IPS DF 4.7 (cell line): Measurements from ENCODE around the gene XPO6.
"Not testable (repeated sequence)": the region's sequence is repeated elsewhere in the genome, so short reads cannot be mapped to it uniquely, and the experiment has no call there.

Source experiments
- DNase-seq: peaks from one replicate; pipeline ENCODE4 v3.0.0-alpha.2; 2013; ENCODE audit warnings: low spot score; ENCODE audit errors: extremely low read depth

The XPO6 gene

DNA sequence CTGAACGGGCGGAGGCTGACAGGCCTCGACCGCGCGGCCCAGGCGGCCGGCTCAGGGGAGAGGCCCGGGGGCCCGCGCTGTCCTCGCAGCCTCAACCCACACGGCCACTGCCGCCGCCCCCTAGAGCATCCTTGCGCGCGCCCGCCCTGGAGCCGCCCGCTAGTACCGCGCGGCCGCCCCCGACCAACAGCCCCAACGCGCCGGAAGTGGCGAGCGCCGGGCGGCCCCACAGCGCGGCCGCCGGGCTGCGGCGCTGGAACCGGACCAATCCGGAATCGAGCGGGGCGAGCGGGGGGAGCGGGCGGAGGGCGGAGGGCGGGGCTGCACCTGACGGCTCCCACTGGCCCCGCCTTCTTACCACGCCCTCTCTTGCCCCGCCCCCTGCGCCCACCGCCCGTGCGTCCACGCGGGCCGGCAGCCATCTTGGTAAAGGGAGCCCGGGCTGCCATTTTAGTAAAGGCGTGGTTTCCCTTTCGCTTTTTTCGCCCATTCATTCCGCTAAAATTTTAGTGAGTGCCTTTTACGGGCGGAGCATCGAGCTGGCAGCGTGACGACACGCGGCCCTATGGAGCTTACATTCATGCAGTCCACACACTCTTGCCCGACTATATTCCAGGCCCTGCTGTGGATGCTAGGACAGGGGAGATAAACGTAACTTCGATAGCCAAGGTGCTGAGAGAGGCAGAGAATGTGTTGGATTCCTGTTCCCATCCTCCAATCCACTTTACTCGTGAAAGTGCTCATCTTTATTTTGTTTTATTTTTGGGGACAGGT lies at the start of gene XPO6:
XPO6 (minus strand) TSS at position 208 of the 774 bp plus-strand sequence. CDS start 597 bp downstream, outside the sequence.
- DNase-seq: no peak

DNA sequence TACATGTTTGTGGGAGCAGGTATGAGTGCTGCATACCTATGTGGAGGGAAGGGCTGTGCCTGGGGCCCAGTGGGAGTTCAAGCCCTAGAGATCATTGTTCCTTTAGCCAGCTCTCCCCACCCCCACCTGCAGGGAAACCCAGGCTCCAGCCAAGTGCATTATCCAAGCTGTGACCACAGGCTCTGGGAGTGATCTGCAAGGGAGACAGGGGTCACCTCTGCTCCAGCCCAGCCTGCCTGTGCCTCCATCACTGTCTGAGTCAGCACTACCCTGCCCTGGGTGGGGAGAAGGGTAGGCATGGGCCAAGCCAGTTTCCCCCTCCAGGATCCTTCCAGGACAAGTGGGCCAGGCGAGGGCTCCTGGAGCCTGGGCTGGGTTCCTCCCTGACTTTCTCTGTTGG lies 48.4 kb upstream of the XPO6 start:
- DNase-seq: no peak

DNA sequence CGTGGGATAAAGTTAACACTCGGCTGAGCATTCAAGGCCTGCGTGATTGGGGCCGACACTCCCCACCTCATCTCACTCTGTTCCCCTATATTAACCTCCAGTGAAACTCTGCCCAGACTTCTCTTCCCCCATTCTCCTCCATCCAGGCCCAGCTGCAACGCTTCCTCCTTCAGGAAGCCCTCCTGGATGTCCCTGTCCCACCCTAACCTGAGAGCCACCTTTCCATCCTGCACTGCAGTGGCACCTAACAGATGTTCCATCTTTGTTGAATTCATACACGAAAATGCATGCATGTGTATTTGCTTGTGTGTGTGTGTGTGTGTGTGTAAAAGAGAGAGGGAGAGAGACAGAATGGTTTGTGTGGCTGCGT lies 48.0 kb upstream of the XPO6 start:
- no peak for DNase-seq

- no peak for DNase-seq
These were observed 47.5 kb upstream of the XPO6 start for GRCh38 chr16:28259091-28259780.

GRCh38 chr16:28258567-28258966 lies 46.8 kb upstream of the XPO6 start:
- no peak for DNase-seq

DNA sequence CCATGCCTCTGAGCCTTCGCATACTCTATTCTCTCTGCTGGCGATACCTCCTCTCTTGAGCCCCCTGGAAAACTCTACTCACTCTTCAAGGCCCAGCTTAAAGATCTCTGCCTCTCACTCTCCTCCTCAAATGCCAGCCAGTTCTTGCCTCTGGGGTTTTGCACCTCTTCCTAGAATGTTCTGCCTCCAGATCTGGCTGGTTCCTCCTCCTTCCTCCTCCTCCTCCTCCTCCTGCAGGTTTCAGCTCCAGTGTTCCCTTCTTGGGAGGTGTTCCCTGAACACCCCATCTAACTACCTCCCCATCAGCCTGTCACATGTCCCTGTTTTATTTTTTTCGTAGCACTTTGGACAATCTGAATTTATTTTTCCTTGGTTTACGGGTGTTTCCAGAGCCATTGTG lies 45.5 kb upstream of the XPO6 start:
- no peak for DNase-seq

DNA sequence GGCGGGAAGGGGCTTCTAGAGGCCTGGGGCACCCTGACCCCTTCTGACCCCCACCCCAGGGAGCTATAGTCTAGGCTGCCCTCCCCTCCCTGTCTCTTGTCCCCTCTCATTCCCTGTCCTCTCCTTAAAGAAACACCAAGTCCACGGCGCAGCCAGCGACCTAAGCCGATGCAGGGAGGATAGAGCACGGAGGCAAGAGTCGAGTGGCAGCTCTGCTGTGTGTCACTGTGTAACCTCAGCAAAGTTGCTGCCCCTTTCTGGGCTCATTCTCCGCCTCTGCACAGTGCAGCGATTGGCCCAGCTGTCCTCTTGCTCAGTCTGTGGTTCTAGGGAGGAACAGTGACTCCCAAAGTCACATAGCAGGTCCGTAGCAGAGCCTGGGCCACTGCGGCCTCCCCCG lies 44.1 kb upstream of the XPO6 start:
- no peak for DNase-seq

DNA sequence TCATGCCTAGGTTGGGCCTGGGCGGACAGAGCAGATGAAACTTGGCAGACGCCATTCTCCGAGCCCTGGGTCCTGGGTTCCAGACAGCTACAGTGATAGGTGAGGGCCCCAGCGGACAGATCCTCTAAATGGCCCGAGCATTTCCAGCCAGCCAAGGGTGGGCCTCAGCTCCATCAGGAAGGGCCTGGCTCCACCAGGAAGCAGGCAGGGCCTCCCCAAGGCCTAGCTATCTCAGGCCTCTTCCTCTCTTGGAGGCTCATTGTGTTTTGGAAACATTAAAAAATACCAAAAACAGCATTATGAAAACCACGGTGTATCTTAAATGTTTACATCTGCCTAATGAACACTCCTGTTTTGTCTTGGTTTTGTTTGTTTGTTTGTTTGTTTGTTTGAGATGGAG lies 42.4 kb upstream of the XPO6 start:
- DNase-seq: no peak

GRCh38 chr16:28250999-28251398 lies 39.2 kb upstream of the XPO6 start:
- no peak for DNase-seq

DNA sequence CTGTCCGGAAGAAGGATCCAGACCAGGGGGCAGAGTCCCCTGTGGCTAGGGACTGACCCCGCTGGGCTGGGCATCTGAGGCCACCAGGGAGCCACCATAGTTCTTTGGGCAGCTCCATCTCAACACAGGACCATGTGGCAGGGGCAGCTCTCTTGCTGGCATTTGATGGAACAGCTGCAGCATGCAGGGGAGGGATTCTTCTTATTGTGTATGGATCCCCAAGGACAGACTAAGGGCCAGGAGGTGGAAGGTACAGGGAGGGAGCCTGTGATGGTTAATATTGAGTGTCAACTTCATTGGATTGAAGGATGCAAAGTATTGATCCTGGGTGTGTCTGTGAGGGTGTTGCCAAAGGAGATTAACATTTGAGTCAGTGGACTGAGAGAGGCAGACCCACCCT lies 37.7 kb upstream of the XPO6 start:
- not testable (repeated sequence) for DNase-seq

DNA sequence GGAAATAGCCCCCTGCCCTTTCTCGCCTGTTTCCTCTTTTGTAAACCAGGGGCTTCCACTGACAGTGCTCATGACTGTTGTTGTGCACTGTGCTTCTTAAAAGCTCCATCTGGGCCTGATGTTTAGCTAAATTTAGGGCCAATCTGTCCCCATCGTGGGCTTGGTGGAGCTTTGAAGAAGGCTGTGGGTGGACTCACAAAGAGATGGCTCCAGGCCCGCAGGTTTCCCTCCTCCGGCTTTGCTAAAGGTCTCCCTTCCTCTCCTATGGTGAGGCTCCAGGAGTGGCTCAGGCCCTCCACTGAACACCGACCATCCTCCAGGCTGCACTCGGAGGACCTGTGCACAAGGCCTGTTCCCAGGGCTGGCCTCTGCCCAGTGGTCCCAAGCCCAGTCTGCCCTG lies 30.2 kb upstream of the XPO6 start:
- no peak for DNase-seq

GRCh38 chr16:28237754-28238357 lies 26.1 kb upstream of the XPO6 start:
- DNase-seq: no peak

DNA sequence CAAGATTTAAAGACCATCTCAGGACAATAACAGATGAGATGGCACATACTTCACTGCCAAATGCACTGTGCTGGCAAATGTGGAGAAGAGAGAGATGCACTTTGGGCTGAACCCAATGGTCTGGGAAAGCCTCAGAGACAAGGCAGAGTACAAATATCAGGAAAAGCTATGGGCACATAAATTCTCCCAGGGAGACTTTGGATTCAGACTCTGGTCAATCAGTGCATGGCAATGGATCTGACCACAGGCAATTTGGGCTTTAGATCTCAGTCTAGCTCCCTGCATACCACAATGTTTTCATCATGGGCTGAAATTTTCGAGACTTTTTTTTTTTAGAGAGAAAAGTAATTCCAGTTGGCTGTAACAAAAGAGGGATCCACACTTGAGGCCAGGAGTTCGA lies 20.0 kb upstream of the XPO6 start:
- no peak for DNase-seq

DNA sequence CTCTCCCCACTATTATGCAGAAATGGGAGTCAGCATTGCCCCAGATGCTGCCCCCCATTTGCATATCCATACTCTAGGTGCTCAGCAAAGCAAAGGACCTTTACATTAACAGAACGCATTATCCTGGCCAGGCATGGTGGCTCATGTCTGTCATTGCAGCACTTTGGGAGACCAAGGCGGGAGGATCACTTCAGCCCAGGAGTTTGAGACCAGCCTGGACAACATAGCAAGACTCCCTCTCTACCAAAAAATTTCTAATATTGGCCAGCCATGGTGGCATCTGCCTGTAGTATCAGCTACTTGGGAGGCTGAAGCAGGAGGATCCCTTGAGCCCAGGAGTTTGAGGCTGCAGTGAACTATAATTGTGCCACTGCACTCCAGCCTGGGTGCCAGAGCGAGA lies 12.1 kb upstream of the XPO6 start:
- not testable (repeated sequence) for DNase-seq

GRCh38 chr16:28219777-28220176 lies 8.0 kb upstream of the XPO6 start:
- DNase-seq: not testable (repeated sequence)

DNA sequence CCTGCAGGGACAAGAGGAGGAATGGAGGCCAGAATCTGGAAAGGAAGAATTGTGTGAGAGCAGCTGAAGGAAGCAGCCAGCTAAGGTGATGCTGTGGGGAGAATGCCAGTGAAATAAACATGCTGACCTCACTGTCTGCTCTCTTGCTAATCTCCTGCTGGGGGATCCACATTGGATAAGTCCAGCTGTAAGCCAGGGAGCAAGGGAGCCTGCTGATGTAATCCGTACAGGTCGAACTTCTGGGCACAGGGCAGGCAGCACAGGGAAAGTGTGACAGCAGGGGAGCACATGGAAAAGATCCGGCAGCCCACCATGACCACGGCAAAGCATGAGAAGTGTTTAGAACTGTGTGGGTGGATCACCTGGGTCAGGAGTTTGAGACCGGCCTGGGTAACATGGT lies 7.5 kb upstream of the XPO6 start:
- DNase-seq: no peak

DNA sequence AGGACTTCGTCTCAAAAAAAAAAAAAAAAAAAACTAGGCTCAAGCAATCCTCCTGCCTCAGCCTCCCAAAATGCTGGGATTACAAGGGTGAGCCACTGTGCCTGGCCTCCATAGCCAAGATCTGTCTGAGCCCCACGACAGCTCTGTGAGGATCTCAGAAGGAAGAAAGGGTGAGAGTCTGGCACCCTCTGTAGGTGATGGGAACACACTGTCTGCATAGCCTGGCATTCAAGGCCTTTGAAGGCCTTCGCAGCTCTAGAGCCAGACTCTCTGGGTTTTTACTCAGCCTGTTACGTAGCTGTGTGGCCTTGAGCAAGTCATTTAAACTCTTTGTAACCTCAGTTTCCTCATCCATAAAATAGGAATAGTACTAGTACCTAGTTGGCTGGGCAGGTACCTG lies 6.3 kb upstream of the XPO6 start:
- no peak for DNase-seq

DNA sequence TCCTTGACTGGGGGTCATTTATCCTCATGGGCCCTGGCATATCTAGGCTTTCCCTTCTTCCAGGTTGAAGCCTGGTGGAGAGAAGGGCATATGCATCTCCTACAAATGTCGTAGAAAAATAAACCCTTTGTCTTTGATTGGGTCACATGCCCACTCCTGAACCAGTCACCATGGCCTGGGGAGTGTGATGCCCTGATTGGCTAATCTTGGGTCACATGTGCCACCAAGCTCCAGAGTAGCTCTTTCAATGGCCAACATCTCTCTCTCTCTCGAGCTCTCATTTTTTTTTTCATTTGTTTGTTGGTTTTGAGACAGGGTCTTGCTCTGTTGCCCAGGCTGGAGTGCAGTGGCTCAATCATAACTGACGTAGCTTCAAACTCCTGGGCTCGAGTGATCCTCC lies 5.6 kb upstream of the XPO6 start:
- no peak for DNase-seq

- DNase-seq: no peak
These were observed 1.6 kb upstream of the XPO6 start for GRCh38 chr16:28213396-28213795.

DNA sequence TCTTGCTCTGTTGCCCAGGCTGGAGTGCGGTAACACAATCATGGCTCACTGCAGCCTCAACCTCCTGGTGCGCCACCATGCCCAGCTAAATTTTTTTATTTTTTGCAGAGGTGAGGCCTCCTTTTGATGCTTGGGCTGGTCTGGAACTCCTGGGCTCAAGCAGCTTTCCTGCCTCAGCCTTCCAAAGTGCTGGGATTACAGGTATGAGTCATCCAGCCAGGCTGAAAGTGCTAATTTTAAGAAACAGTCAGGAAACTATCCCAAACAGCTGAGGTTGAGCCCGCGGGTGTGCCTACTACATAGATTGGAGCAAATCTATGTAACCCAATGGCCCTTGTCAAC lies 738 bp upstream of the XPO6 start:
- no peak for DNase-seq

GRCh38 chr16:28210979-28211588 lies 681 bp downstream of the XPO6 start:
- DNase-seq: no peak

DNA sequence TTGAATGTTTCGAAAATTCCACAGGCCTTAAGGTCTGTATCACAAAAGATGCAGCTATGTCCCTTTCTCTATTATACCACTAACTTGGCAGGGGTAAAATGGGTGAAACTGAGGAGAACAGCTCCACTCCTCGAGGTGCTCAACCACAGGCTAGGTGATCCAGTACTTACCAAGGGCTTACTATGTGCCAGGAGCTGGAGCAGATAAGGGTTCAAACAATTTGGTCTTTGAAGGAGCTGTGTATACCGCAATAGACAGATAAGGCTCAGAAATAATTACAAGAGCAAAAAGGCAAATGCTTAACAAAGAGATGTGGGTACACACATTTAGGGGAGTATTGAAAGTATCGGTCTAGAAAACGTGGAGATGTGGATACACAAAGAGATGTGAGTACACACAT lies 1.5 kb downstream of the XPO6 start:
- DNase-seq: no peak
